HepG2 (cell line): ENCODE measurements around the gene TGM6. TPM values are rescaled to one million over a fixed set of nuclear protein-coding genes. Genes with fewer than 3 reads are reported as not detected.

Source experiments
- ATAC-seq: fragments of 200-7000 bp; cut with Tn5 transposase; 3 replicates; pipeline ENCODE4 v1.9.1; 2020; ENCODE audit warnings: mild to moderate bottlenecking, moderate library complexity
- BruUV-seq: library from RNA; stranded (reverse); fragments of 400-500 nt; replicated peaks from 2 replicates; lab custom pipeline; 2021; lab: Mats Ljungman, UMichigan
- CTCF ChIA-PET: fragments of 300-600 bp; formaldehyde crosslinking; extraction: SDS; loops from one replicate; lab custom pipeline; 2021; ENCODE audit warnings: low total read pairs, inconsistent platforms, low intra/inter-chr PET ratio; lab: Yijun Ruan, JAX
- POLR2A ChIA-PET: fragments of 350-600 bp; sonication (Branson Sonifier 250); formaldehyde crosslinking; loops from one replicate; lab custom pipeline; 2020; ENCODE audit warnings: antibody characterized with exemption, inconsistent platforms; lab: Yijun Ruan, JAX
- DNase-seq: peaks from one replicate; pipeline ENCODE4 v3.0.0-alpha.2; 2015; ENCODE audit warnings: low spot score
- FAIRE-seq: peaks from 3 replicates; lab custom pipeline; 2011; peaks lifted over from hg19 to GRCh38; lab: Jason Lieb, UNC
- H2AFZ ChIP-seq: one replicate; pipeline ENCODE4 v1.6.1; 2011; ENCODE audit warnings: low read length, inconsistent platforms
- H3K27ac ChIP-seq: fragments of 300-600 bp; 3 replicates; pipeline ENCODE4 v1.8.0; 2011; ENCODE audit warnings: mixed run types, mild to moderate bottlenecking, mixed read lengths, low read length, inconsistent platforms; ENCODE audit not compliant: insufficient read depth; ENCODE audit errors: extremely low read length
- H3K27me3 ChIP-seq, 2 experiments: fragments of 200-600 bp in 1 of 2; 2 replicates in 1 of 2; 3 replicates in 1 of 2; pipeline versions ENCODE4 v1.6.0 to v1.8.0; 2011; ENCODE audit warnings: low read length in 2 of 2, mild to moderate bottlenecking in 2 of 2, moderate library complexity in 2 of 2, inconsistent platforms in 1 of 2; ENCODE audit not compliant: insufficient read depth in 2 of 2, control insufficient read depth in 1 of 2
- H3K36me3 ChIP-seq, 2 experiments: fragments of 200-600 bp in 1 of 2; replicated peaks in 1 of 2; 2 replicates in 1 of 2; 3 replicates in 1 of 2; pipeline versions ENCODE4 v1.5.1 to v1.8.0; 2011; ENCODE audit warnings: low read length in 2 of 2, inconsistent platforms in 1 of 2; ENCODE audit not compliant: insufficient read depth in 2 of 2, control insufficient read depth in 1 of 2
- H3K4me1 ChIP-seq: 2 replicates; pipeline ENCODE4 v1.5.1; 2012; ENCODE audit warnings: low read length, inconsistent platforms; ENCODE audit not compliant: insufficient read depth
- H3K4me2 ChIP-seq: 2 replicates; pipeline ENCODE4 v1.6.0; 2011; ENCODE audit warnings: low read depth, low read length, inconsistent platforms
- H3K4me3 ChIP-seq, 3 experiments: fragments of 200-600 bp in 1 of 3; sonication (generic), shearing (Covaris generic) in 1 of 3; replicated peaks in 1 of 3; 2 replicates each; pipeline ENCODE4 v1.5.1; 2011 to 2016; ENCODE audit warnings: low read length in 3 of 3, inconsistent platforms in 2 of 3, low read depth in 2 of 3, mild to moderate bottlenecking in 2 of 3, control low read depth in 1 of 3, mixed read lengths in 1 of 3; ENCODE audit not compliant: insufficient read depth in 1 of 3
- H3K79me2 ChIP-seq: one replicate; pipeline ENCODE4 v1.6.1; 2011; ENCODE audit warnings: low read length, inconsistent platforms; ENCODE audit not compliant: insufficient read depth
- H3K9ac ChIP-seq: 2 replicates; pipeline ENCODE4 v1.6.0; 2011; ENCODE audit warnings: mild to moderate bottlenecking, low read depth, low read length, inconsistent platforms; ENCODE audit not compliant: insufficient read depth
- H3K9me3 ChIP-seq: 2 replicates; pipeline ENCODE4 v1.5.1; 2012; ENCODE audit warnings: mild to moderate bottlenecking, low read length
- H4K20me1 ChIP-seq: 2 replicates; pipeline ENCODE4 v1.6.0; 2011; ENCODE audit warnings: inconsistent platforms, mild to moderate bottlenecking, low read length, moderate library complexity; ENCODE audit not compliant: insufficient read depth
- CTCF ChIP-seq: sonication (generic); formaldehyde crosslinking; IDR thresholded peaks from 2 replicates; pipeline ENCODE4 v1.5.0; 2020; ENCODE audit warnings: mild to moderate bottlenecking, missing genetic modification reagents, moderate library complexity
- EEA1 ChIP-seq: sonication (generic); formaldehyde crosslinking; IDR thresholded peaks from 2 replicates; pipeline ENCODE4 v1.5.1; 2020; ENCODE audit warnings: mild to moderate bottlenecking, missing genetic modification reagents, borderline replicate concordance
- GMEB1 ChIP-seq: sonication (generic); formaldehyde crosslinking; IDR thresholded peaks from 2 replicates; pipeline ENCODE4 v1.5.1; 2020; ENCODE audit warnings: missing genetic modification reagents, mild to moderate bottlenecking, borderline replicate concordance
- HMG20A ChIP-seq: IDR thresholded peaks from 2 replicates; pipeline ENCODE4 v1.6.1; 2016; ENCODE audit warnings: borderline replicate concordance
- POGZ ChIP-seq: sonication (generic); formaldehyde crosslinking; IDR thresholded peaks from 2 replicates; pipeline ENCODE4 v1.4.0; 2020; ENCODE audit warnings: mild to moderate bottlenecking, missing genetic modification reagents
- PRDM15 ChIP-seq: sonication (generic); formaldehyde crosslinking; IDR thresholded peaks from 2 replicates; pipeline ENCODE4 v1.4.0; 2020; ENCODE audit warnings: missing genetic modification reagents
- TOE1 ChIP-seq: sonication (generic); formaldehyde crosslinking; IDR thresholded peaks from 2 replicates; pipeline ENCODE4 v1.4.0; 2020; ENCODE audit warnings: mild to moderate bottlenecking, missing genetic modification reagents
- ZBTB26 ChIP-seq: IDR thresholded peaks from 2 replicates; pipeline ENCODE4 v1.6.1; 2016; ENCODE audit warnings: missing compliant biosample characterization, missing genetic modification reagents, borderline replicate concordance
- ZNF431 ChIP-seq: sonication (generic); formaldehyde crosslinking; IDR thresholded peaks from 2 replicates; pipeline ENCODE4 v1.9.0; 2022; ENCODE audit warnings: missing genetic modification reagents, low read depth, mild to moderate bottlenecking, borderline replicate concordance
- ZNF577 ChIP-seq: sonication (generic); formaldehyde crosslinking; IDR thresholded peaks from 2 replicates; pipeline ENCODE4 v1.4.0; 2020; ENCODE audit warnings: mild to moderate bottlenecking, low read depth, missing genetic modification reagents, borderline replicate concordance
- WGBS: methylation state at CpG from one replicate; pipeline ENCODE4 v1.1.6; 2017; ENCODE audit warnings: low lambda C conversion rate; 5-methylcytosine and 5-hydroxymethylcytosine counted together
- in situ Hi-C: cut with HindIII; loops from 2 replicates; pipeline ENCODE4 v1.10.0; 2017; ENCODE audit warnings: low pct_unique_long_range_greater_than_20kb; ENCODE audit not compliant: extremely low pct_ligation_motif_present
- intact Hi-C: fragments of 100-400 bp; cut with micrococcal nuclease; formaldehyde crosslinking; loops from one replicate; pipeline ENCODE4 v1.10.0; 2022; ENCODE audit not compliant: unreplicated experiment
- polyA plus RNA-seq, 8 experiments: library from polyadenylated mRNA; depleted of rRNA in 3 of 8; stranded (reverse) in 7 of 8; unstranded in 1 of 8; fragments of >200 nt; fragmentation: Illumina TruSeq in 4 of 8; extraction: Trizol in 4 of 8; gene quantifications; 2 replicates each; pipeline versions ENCODE4 v1.2.1 to v1.2.3, GENCODE V29; 2011 to 2016; ENCODE audit warnings: low read depth in 4 of 8, missing spikeins in 1 of 8, mixed read lengths in 1 of 8; ENCODE audit not compliant: insufficient read depth in 1 of 8
- total RNA-seq, 5 experiments: library from RNA; depleted of rRNA; stranded (reverse); fragments of >200 nt; fragmentation: Illumina TruSeq; extraction: Trizol; gene quantifications; 2 replicates each; pipeline ENCODE4 v1.2.3, GENCODE V29; 2016; ENCODE audit warnings: low read depth in 1 of 5

Gene TGM6
- total and polyA plus RNA-seq, 2 of the 13 experiments (the other 11 are each of a cell fraction or from before 2014, with no cell fraction given): not detected

GRCh38 chr20:2361035-2361593 lies 19.6 kb upstream of the TGM6 start (continued):
- TF ChIP-seq PRDM15 (CRISPR knock-in tag) (no peak), TOE1 (CRISPR knock-in tag) (no peak), ZNF431 (CRISPR knock-in tag) (no peak), POGZ (CRISPR knock-in tag) (no peak)

GRCh38 chr20:2363187-2363586 lies 17.5 kb upstream of the TGM6 start:
- no TSS peak for BruUV-seq
- no peak for FAIRE-seq
- POLR2A ChIA-PET: no interaction called here

More at GRCh38 chr20:2363187-2363586, 17.5 kb upstream of the TGM6 start:
- CTCF ChIA-PET: no interaction called here
- Histone ChIP-seq H3K36me3 (no peaks in the 10 kb centered on the region), H3K79me2 (no peaks in the 10 kb centered on the region), H3K4me3 (no peak overlapping the region), H3K4me1 (no peaks in the 10 kb centered on the region), H4K20me1 (no peaks in the 10 kb centered on the region), H3K9ac (no peak overlapping the region), H3K27me3 (no peaks in the 10 kb centered on the region), H2AFZ (no peak overlapping the region), H3K4me2 (no peak overlapping the region), H3K9me3 (peaks cover 11% of the 10 kb centered on the region; the same call in 1 of the 2 replicates), H3K27ac (no peak overlapping the region)
- no peak for TF ChIP-seq EEA1 (CRISPR knock-in tag)
- TF ChIP-seq CTCF (CRISPR knock-in tag): no peak
- TF ChIP-seq ZNF577 (CRISPR knock-in tag): no peak
- no peak for TF ChIP-seq GMEB1 (CRISPR knock-in tag)
- no peak for TF ChIP-seq HMG20A
- no peak for TF ChIP-seq ZBTB26 (CRISPR knock-in tag)
- DNase-seq: no peak
- in situ Hi-C loops: no loop called here
- 11% methylated on average over 2 of the region's 2 CpGs for WGBS
- ATAC-seq: no peak
- intact Hi-C loops: no loop called here
